HG03045 (cell line): ENCODE measurements around the gene COL8A1.

Experiments used
- ATAC-seq: cut with Tn5 transposase; IDR thresholded peaks from one replicate; pipeline ENCODE4 v1.9.1; 2021; ENCODE audit warnings: mild to moderate bottlenecking, moderate library complexity; ENCODE audit not compliant: unreplicated experiment

Gene COL8A1

DNA sequence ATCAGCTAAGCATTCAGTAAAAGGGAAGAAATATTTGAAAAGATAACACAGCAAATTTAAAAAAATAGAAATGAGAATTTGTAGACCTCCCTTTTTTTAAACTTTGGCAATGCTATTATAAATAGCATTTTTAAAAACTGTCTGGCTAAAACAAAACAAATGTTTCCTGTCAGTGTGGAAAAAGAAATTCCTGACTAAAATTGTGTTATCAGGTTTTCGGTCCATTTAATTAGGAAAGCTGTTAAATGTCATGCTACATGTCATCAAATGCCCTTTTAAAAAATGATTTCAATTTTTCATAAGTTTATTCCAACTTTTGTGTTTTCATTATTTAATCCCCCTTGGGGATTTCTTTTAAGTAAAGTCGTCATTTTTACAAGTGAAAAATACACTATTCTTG lies 29.6 kb downstream of the COL8A1 start:
- ATAC-seq = no peak

GRCh38 chr3:99669879-99670555 lies 31.6 kb downstream of the COL8A1 start:
- ATAC-seq = no peak

DNA sequence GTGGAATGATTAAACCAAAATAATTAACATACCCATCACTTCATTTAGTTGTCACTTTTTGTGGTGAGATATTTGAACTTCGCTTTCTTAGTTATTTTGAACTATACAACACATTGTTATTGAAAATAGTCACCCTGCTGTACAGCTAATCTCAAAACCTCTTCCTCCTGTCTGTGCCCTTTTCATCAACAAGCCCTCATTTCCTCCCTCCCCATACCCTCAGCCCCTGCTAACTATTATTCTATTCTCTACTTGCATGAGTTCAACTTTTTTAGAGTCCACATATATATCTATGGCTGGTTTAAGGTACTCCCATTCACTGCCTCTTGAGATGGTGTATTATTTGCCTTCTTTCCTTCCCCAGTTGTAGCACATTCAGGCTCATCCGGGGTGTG lies 32.2 kb downstream of the COL8A1 start:
- ATAC-seq = no peak

DNA sequence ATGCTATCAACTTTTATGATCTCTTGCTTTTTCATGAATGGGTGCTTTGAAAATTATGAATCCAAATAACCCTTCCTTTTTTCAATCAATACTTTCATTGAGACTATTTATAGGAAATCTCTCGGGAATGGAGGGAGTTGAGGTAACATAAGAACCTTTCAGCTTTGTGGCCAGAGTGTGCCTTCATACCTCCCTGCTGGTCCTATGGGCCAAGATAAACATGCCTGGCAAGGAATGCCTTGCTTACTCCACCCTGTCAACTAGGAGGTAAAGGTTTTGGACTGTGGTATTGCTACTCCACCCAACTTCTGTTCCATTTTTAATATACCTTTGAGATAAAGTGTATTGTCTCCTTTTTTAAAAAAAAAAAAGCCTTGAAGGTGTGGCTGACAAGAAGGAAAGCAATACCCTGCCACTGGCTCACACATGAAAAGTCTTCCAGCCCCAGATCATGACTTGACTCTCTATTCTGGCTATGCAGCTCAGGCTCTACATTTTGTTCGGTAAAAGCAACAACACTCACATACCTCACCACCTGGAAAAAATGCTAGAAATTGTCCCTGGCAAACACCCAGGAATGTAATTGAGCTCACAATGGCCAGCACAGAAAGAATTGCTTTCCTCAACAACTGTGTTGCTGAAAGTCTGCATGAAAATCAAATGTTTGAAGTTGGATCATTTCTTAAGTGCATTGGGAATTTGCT lies 35.8 kb downstream of the COL8A1 start:
- ATAC-seq = no peak

DNA sequence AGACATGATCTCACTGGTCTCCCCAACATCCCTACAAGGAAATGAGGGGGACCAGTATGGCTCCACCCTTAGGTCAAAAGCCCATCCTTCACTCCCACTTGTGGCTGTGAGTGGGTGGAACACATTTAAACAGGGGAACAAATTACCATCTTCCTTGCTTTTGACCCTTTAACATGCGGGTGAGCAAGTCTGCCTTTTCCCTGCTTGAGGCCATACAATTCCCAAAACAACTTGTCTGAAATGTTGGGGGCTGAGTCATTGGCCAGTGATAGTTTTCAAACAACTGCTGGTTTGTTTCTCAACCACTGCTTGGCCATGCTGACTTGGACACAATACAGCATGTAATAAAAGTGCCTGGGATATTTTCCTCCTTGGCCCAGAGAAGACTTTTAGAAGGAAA lies 39.6 kb downstream of the COL8A1 start:
- ATAC-seq = no peak

DNA sequence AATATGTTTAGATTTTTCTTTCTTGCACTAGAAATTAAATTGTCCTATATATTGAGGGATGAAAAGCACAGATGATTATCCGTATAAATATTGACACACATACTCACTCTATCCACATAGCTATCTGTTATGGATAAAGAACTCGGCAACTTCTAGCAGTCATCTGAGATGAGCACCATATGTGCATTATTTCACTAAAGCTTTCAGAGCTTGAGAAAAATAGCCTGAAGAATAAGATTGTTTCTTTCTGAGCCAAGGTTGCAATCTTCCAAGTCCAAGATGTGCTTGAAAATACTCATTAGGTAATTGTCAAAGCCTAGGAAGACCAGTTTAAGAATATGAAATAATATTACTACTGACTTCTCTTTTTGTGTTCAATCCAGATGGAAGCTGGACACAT lies 40.5 kb downstream of the COL8A1 start:
- ATAC-seq = no peak

- no peak for ATAC-seq
Observed at GRCh38 chr3:99681512-99681911, 43.1 kb downstream of the COL8A1 start.

DNA sequence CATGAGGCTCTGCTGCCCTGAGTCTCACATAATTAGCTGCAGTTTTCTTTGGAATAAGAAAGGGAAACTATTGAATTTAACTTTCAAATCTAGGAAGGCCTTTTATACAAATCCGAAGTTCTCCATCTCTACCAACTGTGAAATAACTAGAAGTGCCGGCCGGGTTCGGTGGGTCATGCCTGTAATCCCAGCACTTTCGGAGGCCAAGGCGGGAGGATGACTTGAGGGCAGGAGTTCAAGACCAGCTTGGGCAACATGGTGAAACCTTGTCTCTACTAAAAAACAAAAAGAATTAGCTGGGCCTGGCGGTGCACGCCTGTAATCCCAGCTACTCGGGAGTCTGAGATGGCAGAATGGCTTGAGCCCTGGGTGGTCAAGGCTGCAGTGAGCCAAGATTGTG lies 43.6 kb downstream of the COL8A1 start:
- ATAC-seq = no peak

DNA sequence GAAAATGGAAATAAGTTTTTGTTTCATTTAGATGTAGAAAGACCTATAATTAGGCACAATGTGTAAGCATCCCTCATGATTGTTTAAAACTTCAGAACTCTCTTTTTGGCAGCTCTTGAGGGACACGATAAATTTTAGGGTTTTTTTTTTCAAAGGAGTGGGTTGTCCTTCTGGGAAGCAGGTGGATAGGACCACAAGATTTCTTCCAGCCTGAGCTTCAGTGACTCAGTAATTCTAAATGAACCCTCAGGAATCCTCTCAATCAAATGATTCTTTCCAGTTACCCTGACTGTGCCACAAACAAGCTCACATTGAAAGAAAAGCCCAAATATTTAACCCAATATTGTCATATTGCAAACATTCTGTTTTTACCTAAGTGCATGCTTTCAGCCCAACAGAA lies 45.1 kb downstream of the COL8A1 start:
- ATAC-seq = no peak

DNA sequence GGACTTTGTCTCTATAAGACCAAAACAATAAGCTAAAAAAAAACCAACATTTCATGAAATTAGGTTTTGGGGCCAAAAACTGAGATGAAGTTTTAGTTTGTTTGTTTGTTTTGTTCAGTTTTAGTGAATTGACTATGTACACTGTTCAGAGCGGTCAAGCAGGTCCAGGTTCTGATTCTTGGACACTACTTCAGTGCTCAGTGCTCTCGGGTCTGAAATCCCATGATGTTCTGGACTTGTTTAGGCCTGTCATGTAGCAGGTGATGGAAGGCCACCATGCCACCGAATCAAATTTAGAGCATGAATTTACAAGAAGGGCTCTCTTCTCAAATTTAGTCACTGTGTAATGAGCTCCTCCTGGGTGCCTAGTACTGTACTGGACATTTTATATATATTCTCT lies 45.5 kb downstream of the COL8A1 start:
- ATAC-seq = no peak

- ATAC-seq = no peak
Observed at GRCh38 chr3:99684644-99685043, 46.2 kb downstream of the COL8A1 start.

GRCh38 chr3:99686469-99686868 lies 48.1 kb downstream of the COL8A1 start:
- ATAC-seq = no peak

GRCh38 chr3:99686955-99687612 lies 48.7 kb downstream of the COL8A1 start:
- ATAC-seq = no peak

DNA sequence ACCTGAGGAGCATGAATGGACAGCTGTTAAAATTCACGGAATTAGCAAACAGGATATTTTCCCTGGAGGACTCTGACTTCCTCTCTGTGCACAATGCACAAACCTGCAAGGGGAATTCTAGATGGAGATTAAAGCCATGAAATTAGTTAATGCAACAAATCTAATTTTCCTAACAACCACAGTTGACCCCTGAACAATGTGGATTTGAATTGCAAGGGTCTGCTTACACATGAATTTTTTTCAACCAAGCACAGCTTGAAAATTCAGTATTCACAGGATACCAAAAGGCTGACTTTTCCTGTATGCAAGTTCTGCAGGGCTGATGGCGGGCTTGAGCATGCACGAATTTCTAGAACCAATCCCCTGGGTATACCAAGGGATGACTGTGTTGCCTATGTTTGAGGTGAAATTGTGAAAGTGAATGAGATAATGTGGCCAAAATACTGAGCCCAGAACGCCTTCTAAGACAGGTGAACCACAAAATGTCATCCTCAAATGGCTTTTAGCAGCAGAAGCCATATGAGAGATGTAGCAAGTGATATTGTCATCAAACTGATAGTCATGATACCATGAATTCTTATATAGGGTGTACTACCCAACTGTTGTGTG lies 52.5 kb downstream of the COL8A1 start:
- no peak for ATAC-seq

DNA sequence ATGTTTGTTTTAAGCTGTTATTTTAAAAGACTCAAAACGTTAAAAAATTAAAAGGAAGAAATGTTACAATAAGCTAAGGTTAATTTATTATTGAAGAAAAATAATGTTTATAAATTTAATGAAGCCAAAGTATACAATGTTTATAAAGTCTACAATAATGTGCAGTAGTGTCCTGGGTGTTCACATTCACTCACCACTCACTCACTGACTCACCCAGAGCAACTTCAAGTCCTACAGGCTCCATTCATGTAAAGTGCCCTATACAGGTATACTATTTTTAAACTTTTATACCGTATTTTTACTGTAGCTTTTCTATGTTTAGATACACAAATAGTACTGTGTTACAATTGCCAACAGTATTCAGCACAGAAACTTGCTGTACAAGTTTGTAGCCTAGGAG lies 55.2 kb downstream of the COL8A1 start:
- ATAC-seq = no peak

GRCh38 chr3:99696497-99696896 lies 58.1 kb downstream of the COL8A1 start:
- ATAC-seq = no peak

DNA sequence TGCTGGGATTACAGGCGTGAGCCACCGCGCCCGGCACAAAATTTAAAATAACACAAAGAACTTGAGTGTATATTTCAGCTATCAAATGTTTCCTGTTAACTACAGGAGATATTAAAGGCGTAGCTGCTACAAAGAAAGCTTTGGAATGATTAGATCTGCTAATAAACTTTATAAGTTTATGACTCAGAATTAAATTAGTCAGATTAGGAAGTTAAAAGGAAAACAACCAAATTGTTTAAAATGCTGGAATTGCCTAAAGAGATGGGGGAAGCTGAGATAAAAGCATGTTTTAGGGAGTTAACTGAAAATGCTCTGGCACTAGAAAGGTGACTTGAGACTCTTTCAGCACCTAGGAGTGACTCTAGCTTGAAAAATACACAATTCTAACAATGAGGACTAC lies 58.9 kb downstream of the COL8A1 start:
- no peak for ATAC-seq

- ATAC-seq = no peak
Observed at GRCh38 chr3:99698932-99699331, 60.5 kb downstream of the COL8A1 start.

GRCh38 chr3:99699841-99700240 lies 61.4 kb downstream of the COL8A1 start:
- ATAC-seq = no peak

- ATAC-seq = no peak
Observed at GRCh38 chr3:99700631-99701268, 62.4 kb downstream of the COL8A1 start.
